DOHH2 (cell line): ENCODE data around the gene MYO1A.

ENCODE experiments used
- H3F3A ChIP-seq: fragments of 200-600 bp; sonication (generic), shearing (Covaris generic); 2 replicates; pipeline ENCODE4 v1.6.0; 2016; ENCODE audit warnings: antibody characterized with exemption, mild to moderate bottlenecking; ENCODE audit not compliant: control insufficient read depth, insufficient read depth
- H3K27ac ChIP-seq: fragments of 200-600 bp; sonication (generic); 2 replicates; pipeline ENCODE4 v1.5.1; 2014; ENCODE audit warnings: low read depth, mild to moderate bottlenecking, low read length, moderate library complexity
- H3K27me3 ChIP-seq: fragments of 200-600 bp; sonication (generic); 2 replicates; pipeline ENCODE4 v1.6.1; 2014; ENCODE audit warnings: mild to moderate bottlenecking, low read length, mixed read lengths; ENCODE audit not compliant: control insufficient read depth
- H3K36me3 ChIP-seq: fragments of 200-600 bp; sonication (generic); 2 replicates; pipeline ENCODE4 v1.6.1; 2014; ENCODE audit warnings: mild to moderate bottlenecking, low read length, moderate library complexity, mixed read lengths; ENCODE audit not compliant: control insufficient read depth
- H3K4me1 ChIP-seq: fragments of 200-600 bp; sonication (generic); 2 replicates; pipeline ENCODE4 v1.6.1; 2014; ENCODE audit warnings: mild to moderate bottlenecking, low read length, mixed read lengths; ENCODE audit not compliant: control insufficient read depth
- H3K4me2 ChIP-seq: fragments of 200-600 bp; sonication (generic); 2 replicates; pipeline ENCODE4 v1.6.0; 2014; ENCODE audit warnings: mild to moderate bottlenecking, low read length, moderate library complexity
- H3K4me3 ChIP-seq: fragments of 200-600 bp; sonication (generic); 2 replicates; pipeline ENCODE4 v1.5.1; 2014; ENCODE audit warnings: mild to moderate bottlenecking, low read length, mixed read lengths
- H3K79me2 ChIP-seq: fragments of 200-600 bp; sonication (generic); 2 replicates; pipeline ENCODE4 v1.6.1; 2014; ENCODE audit warnings: mild to moderate bottlenecking, low read length, mixed read lengths; ENCODE audit not compliant: control insufficient read depth
- H3K9me2 ChIP-seq: fragments of 200-600 bp; sonication (generic); replicated peaks from 2 replicates; pipeline ENCODE4 v1.6.1; 2014; ENCODE audit warnings: mild to moderate bottlenecking, low read length, mixed read lengths; ENCODE audit not compliant: control insufficient read depth
- H3K9me3 ChIP-seq: fragments of 200-600 bp; sonication (generic); 2 replicates; pipeline ENCODE4 v1.6.1; 2014; ENCODE audit warnings: antibody characterized with exemption, low read length, mixed read lengths; ENCODE audit not compliant: control insufficient read depth, insufficient read depth
- H4K20me1 ChIP-seq: fragments of 200-600 bp; sonication (generic); 2 replicates; pipeline ENCODE4 v1.6.0; 2014; ENCODE audit warnings: low read depth, mild to moderate bottlenecking, antibody characterized with exemption, low read length, moderate library complexity; ENCODE audit not compliant: control insufficient read depth, insufficient read depth
- EZH2phosphoT487 ChIP-seq: fragments of 200-600 bp; sonication (generic); IDR thresholded peaks from 2 replicates; pipeline ENCODE4 v1.6.1; 2017; ENCODE audit warnings: borderline replicate concordance, mild to moderate bottlenecking, antibody characterized with exemption, low read length, moderate library complexity, mixed read lengths
- TF ChIP-seq, protein P1 (sequence below): fragments of 200-600 bp; sonication (generic); IDR thresholded peaks from one replicate; pipeline ENCODE4 v1.5.1; 2014; ENCODE audit warnings: antibody characterized with exemption, mild to moderate bottlenecking, low read depth, low read length; ENCODE audit not compliant: poor library complexity, severe bottlenecking

MYO1A gene

DNA sequence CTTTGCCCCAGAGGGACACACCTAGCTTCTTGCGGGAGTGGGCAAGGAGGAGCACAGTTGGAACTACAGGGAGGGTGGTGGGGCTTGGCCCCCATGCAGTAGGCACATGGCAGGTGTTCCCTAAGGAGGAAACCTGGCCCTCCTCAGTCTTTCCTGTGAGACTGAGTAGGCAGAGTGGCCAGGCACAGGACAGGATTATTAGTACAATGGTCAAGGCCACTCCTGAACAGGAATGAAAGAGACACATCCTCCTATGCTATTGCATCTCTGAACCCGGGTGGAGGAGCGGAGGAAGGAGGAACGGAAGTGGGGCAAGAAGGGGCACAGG, 846 bp downstream of the MYO1A start:
- TF ChIP-seq, protein P1, sequence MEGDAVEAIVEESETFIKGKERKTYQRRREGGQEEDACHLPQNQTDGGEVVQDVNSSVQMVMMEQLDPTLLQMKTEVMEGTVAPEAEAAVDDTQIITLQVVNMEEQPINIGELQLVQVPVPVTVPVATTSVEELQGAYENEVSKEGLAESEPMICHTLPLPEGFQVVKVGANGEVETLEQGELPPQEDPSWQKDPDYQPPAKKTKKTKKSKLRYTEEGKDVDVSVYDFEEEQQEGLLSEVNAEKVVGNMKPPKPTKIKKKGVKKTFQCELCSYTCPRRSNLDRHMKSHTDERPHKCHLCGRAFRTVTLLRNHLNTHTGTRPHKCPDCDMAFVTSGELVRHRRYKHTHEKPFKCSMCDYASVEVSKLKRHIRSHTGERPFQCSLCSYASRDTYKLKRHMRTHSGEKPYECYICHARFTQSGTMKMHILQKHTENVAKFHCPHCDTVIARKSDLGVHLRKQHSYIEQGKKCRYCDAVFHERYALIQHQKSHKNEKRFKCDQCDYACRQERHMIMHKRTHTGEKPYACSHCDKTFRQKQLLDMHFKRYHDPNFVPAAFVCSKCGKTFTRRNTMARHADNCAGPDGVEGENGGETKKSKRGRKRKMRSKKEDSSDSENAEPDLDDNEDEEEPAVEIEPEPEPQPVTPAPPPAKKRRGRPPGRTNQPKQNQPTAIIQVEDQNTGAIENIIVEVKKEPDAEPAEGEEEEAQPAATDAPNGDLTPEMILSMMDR = no peak
- no peak for TF ChIP-seq EZH2phosphoT487
- Histone ChIP-seq H3K27ac (no peak overlapping the region), H3K4me1 (peaks cover 10% of the 10 kb centered on the region), H3K79me2 (no peaks in the 10 kb centered on the region), H3K36me3 (no peaks in the 10 kb centered on the region), H3K4me2 (no peak overlapping the region), H3K9me3 (no peaks in the 10 kb centered on the region), H4K20me1 (no peaks in the 10 kb centered on the region), H3K4me3 (no peak overlapping the region), H3K27me3 (peaks cover 24% of the 10 kb centered on the region), H3K9me2 (no peaks in the 10 kb centered on the region), H3F3A (no peaks in the 10 kb centered on the region)

DNA sequence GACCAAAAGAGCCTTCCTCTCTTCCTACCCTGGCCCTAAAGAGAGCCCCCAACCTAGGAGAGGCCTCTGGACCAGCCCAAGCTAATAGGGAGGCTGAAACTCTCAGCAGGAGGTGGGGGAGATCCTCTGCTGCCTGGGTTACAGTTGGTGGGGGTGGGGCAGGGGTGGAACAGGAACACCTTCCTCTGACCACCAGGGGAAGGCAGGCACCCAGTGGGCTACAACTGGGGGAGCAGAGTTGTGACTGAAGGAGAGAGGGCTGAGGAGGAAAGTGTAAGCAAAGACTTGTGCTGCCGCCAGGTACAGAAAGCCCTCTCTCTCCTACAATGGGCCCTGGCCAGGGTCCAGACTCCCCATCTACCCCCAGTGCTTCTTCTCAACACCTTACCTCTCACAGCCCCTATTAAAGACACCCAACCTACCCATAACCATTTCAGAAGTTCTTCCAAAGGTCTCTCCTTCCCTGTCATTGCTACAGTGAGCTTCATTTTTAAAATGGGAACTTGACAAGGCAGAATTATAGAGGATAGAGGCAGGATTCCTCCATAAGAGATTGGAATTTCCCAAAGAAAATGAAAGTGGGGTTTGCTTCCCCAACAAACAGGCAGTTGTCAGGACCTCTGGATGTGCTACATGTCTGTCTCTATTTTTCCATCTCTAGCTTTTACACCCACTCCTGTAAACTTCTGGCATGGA, 1.4 kb downstream of the MYO1A start:
- no peaks in the 10 kb centered on the region for H4K20me1 ChIP-seq
- H3K79me2 ChIP-seq = no peaks in the 10 kb centered on the region
- H3F3A ChIP-seq = no peaks in the 10 kb centered on the region
- no peak overlapping the region for H3K4me3 ChIP-seq
- no peak overlapping the region for H3K4me2 ChIP-seq
- H3K9me2 ChIP-seq = no peaks in the 10 kb centered on the region
- no peaks in the 10 kb centered on the region for H3K36me3 ChIP-seq
- H3K9me3 ChIP-seq = no peaks in the 10 kb centered on the region
- H3K27ac ChIP-seq = no peak overlapping the region
- peaks cover 10% of the 10 kb centered on the region for H3K4me1 ChIP-seq
- TF ChIP-seq EZH2phosphoT487 = no peak
- TF ChIP-seq, protein P1 = no peak
- peaks cover 27% of the 10 kb centered on the region for H3K27me3 ChIP-seq

DNA sequence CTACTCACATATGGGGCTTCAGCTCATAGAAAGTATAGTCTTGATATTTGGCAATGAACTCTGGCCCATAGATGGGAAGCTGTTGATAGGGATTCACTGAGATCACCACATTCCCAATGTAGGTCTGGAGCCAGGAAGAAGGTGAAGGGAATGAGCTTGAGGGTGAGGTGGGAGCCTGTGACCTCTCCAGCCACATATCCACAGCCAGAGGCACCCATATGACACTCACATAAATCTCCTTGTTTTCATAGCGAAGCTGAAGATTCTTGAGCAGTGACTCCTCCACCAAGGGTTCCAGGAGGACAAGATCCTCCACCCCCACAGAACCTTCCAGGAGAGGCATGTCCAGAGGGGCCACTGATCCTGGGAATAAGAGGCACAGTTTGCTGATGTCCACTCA, 1.9 kb downstream of the MYO1A start:
- no peaks in the 10 kb centered on the region for H3K9me3 ChIP-seq
- H3K27ac ChIP-seq = no peak overlapping the region
- TF ChIP-seq EZH2phosphoT487 = no peak
- TF ChIP-seq, protein P1 = no peak
- H3K9me2 ChIP-seq = no peaks in the 10 kb centered on the region
- H3F3A ChIP-seq = no peaks in the 10 kb centered on the region
- no peaks in the 10 kb centered on the region for H3K79me2 ChIP-seq
- no peaks in the 10 kb centered on the region for H4K20me1 ChIP-seq
- no peaks in the 10 kb centered on the region for H3K36me3 ChIP-seq
- no peak overlapping the region for H3K4me2 ChIP-seq
- H3K4me3 ChIP-seq = no peak overlapping the region
- H3K4me1 ChIP-seq = peaks cover 10% of the 10 kb centered on the region
- H3K27me3 ChIP-seq = peaks cover 33% of the 10 kb centered on the region
